GM18517 (cell line): ENCODE measurements around the gene CDH24.
A peak's percentile ranks its signal among the peaks of the same experiment; 100 is the strongest.
"Not testable (repeated sequence)": the region's sequence is repeated elsewhere in the genome, so short reads cannot be mapped to it uniquely, and the experiment has no call there.

Experiments used
- ATAC-seq: cut with Tn5 transposase; IDR thresholded peaks from one replicate; pipeline ENCODE4 v1.9.1; 2021; ENCODE audit warnings: mild to moderate bottlenecking, moderate library complexity; ENCODE audit not compliant: unreplicated experiment

Gene CDH24

DNA sequence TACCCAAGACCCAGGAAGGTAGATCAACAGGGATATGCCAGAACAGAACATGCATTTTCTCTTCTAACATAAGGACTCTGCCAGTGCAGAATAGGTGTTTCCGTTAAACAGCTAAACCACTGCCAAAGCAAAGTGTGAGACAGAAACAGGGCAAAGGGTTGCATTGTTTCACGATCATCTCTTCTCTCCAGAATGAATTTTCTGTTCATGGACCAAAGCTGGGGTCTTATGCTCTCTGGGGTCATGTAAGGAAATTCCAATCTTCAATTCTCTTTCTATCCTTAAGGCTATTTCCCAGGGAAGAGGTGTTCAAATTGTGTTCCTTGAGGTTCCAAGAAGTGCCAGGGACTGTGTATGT lies 33.5 kb downstream of the CDH24 start:
- ATAC-seq: no peak

DNA sequence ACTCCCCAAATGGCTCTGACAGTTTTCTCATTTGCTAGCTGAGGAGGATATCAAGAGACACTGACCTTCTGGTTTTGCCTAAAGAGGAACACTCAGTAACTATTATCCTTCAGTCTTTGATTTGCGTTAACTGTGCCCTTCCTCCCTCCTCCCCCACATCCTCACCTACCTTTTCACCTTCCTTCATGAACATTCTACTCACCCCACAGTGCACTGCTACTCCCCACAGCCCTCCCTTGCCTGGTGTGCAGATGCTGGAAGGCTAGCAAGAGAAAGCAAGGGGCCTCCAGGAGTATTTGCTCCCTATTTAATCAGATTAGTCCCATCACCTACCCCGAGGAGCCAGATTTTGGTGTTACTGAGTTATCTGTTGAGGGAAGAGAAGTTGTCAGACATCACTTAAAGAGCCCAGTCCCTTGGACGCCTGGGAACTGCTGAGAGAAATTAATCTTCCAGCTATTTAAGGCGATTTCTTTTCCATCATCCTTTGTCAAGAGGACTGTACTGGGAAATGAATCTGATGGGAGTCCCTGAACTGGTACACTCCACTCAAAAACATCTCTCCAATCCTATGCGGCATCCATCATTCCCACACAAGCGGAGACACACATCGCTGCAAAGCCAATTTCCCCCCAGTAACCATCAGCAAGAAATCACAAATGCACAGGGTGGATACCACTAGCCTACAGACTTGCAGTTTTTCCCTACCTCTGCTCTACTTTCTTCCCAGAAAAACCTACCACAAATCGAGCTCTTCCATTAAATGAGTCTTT lies 34.1 kb downstream of the CDH24 start:
- ATAC-seq: no peak

DNA sequence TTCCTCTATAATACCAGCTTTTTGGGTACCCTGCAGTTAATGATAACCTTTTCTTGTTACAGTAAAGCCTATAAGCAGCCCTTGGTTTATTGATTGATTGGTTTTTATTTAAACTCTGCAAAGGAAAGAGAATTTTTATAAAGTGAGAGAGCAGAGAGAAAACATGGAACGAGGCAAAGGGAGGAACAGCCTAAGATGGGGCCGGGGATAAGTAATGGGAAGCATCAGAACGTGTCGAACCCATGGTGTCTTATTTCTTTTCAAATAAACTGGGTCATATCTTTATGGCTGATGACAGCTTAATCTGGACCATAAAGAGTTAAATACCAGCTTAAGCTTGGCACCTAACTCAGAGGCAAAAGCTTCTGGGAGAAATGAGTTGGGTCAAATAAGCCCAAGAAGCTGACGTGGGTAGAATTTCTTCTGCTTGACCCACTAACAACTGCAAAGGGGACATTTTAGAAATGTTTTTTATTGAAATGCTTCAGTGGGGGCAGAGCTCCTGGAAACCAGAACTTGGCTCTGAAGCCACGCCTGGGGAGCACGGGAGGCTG lies 35.4 kb downstream of the CDH24 start:
- ATAC-seq: no peak

DNA sequence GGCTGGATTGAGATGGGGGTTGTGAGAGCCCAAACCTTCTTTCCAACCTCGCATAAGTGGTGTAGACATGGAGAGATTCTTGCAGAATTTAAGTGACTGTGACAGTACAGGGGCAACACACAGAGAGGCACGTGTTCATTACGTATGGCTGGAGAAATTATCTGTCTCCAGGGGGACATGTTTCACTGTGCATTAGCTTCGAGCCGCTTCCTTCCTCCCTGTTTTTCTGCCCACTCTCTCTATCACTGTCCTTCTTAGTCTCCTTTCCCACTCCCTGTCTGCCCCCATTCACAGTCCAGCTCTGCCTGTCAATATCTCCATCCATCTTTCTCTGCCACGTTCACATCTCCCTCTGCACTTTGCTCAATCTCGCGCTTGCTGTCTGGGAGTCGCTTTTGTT lies 35.9 kb downstream of the CDH24 start:
- no peak for ATAC-seq

DNA sequence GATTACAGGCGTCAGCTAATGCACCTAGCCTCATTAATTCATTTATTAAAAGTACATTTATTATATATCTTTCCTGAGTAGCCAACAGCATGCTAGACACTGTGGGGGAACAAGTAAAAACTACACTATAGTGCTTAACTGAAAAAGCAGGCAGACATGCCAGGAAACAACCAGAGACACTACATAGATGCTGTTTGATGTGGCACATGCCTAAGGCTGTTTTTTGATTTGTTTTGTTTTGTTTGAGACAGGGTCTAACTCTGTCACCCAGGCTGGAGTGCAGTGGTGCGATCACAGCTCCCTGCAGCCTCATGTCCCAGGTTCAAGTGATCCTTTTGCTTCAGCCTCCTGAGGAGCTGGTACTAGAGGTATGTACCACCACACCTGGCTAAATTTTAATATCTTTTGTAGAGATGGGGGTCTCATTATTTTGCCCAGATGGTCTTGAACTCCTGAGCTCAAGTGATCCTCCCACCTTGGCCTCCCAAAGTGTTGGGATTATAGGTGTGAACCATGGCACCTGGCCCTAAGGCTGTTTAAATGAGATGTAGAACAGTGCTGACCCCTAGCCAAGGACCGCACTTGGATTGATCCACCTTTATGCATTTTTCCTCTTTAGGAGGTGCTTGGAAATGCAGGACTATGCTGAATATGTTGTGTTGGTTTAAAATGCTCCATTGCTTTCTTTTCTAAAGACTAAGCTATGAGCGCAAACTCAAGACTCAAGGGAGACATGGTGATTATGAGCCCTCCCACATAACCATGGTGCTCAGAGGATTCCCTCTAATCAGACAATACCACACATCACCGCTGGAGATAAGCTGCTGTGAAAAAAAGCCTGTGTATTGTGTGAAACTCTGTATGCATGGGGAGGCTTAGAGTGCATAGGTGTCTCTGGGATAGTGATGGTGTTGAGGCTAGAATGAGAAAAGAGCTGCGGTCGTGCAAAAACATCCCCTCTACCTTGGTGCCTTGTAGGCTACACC lies 36.9 kb downstream of the CDH24 start:
- ATAC-seq: no peak

DNA sequence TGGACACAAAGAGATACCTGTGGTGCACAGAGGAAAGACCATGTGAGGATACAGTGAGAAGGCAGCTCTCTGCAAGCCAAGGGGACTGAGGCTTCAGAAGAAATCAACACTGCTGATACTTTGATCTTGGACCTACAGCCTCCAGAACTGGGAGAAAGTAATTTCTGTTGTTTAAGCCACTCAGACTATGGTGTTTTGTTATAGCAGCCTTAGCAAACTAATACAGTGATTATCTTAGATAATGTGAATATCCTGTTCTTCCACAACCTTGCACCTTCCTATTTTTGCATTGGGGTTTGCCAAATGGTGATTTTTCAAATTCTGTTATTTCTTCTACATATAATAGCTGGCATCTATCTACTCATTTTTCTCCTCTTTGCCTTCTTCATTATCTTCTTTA lies 39.2 kb downstream of the CDH24 start:
- ATAC-seq: no peak

DNA sequence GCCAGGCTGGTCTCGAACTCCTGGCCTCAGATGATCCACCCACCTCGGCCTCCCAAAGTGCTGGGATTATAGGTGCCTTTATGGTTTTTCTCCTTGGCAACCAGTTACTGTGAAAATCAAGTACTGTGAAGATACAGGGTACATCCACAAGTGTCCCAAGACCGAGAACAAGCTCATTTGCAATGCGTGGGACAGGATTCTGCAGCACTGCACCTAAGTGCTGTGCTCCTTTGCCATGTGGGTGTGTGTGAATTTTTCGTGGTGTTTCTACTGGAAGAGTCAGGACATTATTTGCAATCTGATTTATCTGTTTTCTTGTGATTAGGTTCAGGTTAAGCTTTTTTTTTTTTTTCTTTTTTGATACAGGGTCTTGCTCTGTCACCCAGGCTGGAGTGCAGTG lies 40.2 kb downstream of the CDH24 start:
- no peak for ATAC-seq

DNA sequence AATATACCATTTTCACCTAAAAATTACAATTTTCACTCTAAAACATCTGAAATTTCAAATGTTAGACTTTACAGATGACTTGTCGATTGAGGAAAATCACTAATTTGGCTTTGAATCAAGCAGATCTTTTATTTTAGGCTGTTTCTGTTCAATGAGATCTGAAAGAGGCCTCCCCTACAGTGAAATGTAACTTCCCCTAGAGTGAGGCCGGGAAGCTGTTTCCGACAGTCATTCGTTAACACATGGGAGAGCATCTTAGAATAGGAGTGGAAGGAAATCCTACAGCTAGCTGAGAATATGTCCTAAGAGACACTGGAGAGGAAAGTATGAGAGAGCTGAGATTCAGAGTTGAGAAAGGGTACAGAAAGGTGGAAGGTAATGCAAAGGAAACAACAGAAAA lies 41.7 kb downstream of the CDH24 start:
- ATAC-seq: no peak

DNA sequence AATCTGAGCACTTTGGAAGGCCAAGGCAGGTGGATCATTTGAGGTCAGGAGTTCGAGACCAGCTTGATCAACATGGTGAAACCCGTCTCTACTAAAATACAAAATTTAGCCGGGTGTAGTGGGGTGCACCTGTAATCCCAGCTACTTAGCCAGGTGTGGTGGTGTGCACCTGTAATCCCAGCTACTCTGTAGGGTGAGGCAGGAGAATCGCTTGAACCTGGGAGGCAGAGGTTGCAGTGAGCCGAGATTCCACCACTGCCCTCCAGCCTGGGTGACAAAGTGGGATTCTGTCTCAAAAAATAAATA lies 43.6 kb downstream of the CDH24 start:
- ATAC-seq: not testable (repeated sequence)

DNA sequence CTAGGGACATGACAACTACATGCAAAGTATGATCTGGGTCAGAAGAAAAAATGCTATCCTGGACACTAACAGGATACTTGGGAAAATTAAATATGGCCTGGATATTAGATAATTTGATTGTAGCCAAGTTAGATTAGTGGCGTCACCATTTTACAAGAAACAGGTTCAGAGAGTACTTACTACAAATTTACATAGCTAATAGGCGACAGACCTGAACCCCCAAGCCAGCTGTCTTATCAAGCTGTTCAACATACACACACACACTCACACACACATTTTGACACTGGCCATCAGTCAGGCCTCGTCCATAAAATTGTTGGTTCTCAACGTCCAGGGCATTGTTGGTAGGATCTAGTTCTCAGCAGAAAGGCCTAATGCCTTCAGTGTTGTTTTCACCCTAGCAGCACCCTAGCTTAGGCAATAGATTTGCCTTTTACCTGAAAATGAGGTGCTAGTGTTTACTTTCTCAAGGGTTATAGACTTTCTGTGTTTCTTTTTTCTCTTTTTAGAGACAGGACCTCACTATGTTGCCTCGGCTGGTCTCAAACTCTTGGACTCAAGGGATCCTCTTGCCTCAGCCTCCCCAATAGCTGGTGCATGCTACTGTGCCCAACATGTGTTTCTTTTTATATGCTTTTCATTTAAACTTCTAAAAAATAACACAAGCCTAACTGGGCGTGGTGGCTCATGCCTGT lies 44.1 kb downstream of the CDH24 start:
- no peak for ATAC-seq

DNA sequence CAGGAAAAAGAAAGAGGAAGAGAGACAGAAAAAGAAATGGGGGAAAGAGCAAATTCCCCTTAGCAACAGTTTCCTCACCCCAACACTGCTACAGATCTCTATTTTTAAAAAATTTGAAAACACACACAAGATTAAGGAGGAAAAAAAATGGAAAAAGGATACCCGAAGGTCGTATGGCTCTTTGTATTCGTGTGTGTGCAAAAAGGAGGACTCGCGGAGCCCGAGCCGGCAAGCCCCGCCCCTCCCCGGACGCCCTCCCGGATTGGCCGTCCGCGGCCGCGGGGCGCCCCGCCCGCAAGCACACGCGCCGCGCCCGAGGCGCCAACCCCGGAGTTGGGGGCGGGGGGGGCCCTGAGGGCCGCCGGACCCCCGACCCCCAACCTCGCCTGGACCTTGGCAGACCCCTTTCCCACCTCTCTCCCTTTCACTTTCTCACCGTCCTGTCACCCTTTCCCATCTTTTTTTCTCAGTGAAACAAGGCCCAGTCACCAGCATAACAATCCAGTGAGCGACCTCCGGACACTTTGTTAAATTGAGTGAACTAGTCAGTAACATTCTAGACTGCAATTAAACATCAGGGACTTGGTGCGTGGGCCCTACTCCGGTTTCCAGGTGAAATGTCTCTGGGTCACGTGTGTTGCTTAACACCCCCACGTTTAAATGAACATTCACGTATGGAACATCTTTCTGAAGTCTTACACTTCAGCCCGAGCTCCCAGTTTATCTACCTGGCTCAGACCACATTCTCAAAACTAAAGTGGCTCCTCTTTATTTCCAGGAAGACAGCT lies 47.2 kb downstream of the CDH24 start, which contains the start of gene C14orf93:
Gene C14orf93, minus strand, starts transcription at position 205 of the 788 bp plus-strand sequence. CDS start 11,120 bp downstream, outside the sequence.
- ATAC-seq: no peak

DNA sequence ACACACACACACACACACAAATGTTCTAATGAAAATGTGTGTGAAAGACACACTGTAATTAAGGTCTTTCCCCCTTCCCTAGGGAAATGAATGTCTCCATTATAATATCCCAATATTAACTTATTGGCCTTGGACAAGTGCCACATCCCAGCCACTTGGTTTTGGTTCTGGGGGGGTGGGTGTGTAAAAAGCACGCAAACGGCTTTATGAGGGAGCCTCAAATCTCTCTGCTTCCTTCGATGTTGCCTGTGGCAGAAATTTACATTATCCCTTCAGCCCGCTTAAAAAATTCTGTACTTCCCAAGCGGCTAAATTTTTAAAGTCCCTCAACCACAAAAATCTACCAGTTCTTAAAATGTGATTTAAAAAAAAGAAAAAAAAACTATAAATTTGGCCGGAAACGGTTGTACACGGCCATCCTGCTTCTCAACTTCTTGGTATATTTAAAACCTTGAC lies 47.8 kb downstream of the CDH24 start:
- no peak for ATAC-seq

DNA sequence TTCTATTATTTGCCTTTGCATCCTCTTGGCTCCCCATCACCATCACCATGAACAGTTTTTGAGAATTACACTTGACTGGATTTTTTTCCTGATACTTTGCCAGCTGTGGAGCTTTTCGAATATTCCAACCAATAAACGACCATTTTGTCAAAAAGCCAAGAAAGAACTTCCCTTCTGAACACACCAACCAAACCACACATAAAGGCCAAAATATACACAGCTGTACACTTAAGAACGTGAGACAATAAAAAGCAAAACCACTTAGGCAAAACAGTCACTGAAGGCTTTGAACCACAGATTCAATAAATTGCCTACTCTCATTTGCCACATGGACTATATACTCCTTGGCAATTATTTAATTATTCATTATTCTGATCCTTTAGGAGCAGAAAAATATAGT lies 48.5 kb downstream of the CDH24 start:
- ATAC-seq: no peak

DNA sequence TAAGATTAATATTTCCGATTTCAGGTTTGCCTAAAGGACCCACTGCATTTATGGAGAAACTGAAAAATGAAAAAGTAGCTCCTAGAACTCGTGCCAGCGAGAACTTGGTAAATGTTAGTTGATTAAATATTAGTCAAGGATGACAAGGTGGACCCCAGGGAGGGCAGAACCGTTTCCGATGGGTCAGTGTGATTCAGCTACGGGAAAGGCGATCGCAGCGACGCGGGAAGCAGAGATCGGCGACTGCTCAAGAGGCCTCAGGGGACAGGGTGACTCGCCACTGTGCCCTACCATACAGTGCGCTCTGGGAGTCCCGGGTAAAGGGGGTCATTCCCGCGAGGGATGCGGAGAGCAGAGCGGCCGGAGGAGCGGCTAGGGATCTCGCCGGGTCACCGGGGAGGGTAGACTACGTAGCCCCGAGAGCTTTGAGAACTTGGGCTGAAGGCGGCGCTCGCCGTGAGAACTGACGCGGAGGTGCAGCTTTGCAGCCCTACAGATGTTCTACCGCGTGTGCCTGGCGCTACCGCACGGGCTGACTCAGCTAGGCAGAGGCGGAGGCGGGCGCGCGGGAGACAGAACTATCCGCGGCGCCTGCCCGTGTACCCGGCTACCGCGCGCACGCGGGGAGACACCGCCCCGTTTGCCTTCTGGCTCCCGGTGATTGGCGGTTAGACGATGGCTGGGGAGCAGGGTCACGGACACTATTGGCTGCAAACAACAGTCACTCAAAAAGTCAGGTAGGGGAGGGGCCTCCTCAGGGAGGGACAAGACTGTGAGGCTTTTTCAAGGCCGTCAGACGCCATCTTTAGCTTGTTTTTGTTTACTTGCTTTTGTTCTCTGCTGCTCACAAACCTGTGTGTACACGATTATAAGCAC lies 50.5 kb downstream of the CDH24 start:
- ATAC-seq: peak; percentile 90

DNA sequence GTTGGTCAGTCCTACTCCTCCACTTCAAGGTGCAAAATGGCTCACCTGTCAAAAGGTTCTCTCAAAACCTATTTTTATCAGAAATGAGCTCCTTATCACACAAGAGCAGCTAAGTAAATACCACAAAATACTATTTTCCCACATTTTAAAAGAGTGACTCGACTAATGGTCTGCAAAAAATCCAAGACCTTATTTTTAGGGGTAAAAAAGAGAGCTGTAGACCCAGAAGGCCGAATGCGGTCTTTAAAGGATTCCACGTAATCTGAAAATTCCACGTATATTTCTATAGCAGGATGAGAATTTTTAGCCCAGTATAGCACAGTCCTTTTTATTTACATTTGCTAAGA lies 51.2 kb downstream of the CDH24 start:
- ATAC-seq: no peak

DNA sequence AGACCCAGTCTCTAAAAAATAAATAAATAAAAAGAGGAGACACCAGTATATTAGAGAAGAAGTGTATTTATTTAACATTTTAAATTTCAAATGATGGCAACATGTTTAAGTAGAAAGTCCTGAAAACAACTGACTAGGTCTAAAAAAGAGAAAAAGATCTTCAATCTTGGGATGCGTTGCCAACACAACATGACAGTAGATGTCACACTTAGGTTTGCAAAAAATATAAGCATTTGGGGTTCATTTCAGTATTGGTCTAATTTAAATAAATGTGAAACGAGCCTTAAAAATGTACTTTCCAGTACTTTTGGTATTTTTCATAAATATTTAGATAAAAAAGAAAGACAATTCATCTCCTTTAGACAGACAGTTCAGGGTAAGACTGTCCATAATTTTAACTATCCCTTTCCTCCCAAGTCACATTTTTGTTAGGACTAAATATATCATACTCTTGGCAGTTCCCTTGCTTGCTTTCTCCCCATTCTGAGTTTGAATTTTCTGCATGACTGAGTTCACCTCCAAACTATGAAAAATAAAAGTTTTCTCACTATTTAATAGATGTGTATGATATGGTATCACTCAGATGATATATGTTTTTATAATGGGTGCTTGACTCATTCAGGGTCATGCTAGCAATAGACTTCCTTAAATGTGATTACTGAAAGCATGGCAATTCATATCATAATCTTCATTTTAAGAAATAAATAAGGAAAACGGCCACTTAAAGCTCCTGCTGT lies 51.7 kb downstream of the CDH24 start:
- ATAC-seq: no peak

DNA sequence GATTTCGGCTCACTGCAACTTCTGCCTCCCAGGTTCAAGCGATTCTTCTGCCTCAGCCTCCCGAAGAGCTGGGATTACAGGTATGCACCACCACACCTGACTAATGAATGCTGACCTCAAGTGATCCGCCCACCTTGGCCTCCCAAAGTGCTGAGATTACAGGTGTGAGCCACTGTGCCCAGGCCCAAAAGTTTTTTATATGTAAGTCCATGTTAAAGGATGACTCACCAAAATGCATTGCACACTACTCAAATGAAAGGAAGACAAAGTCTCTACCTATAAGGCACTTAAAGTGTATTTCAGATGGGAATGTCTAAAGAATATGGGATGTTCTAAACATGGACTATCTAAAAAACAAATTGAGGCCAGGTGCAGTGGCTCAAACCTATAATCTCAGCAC lies 53.0 kb downstream of the CDH24 start:
- ATAC-seq: not testable (repeated sequence)

DNA sequence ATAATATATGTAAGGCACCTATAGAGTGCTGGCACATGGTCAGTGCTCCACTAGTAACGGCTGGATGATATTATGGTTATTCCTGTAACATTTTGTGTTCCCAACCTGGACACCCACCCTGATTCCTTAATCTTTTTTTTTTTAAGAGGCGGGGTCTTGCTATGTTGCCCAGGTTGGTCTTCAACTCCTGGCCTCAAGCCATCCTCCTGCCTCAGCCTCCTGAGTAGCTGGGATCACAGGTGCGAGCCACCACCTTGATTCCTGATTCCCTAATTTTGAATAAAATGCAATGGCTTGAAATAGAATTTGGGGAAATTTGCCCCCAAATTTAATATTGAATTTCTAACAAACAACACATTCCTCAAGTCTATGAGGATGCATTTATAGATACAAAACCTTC lies 54.7 kb downstream of the CDH24 start:
- no peak for ATAC-seq

DNA sequence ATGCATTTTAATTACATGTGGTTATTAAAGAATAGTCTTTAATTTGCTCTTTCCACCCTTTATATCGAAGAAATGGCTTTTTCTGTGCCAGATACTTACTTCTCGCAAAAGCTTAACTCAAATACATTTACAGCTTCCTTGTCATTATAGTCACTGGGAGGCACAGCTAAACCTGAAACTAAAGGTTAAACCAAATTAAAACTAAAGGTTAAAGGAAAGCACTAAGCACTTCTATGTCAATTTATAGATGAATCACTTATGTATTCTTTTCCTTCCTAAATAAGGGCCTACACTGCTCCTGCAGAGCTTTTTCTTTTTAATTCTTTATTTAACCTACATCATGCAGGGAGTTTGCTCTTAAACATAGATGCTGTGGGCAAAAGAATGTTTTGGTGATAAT lies 56.5 kb downstream of the CDH24 start:
- ATAC-seq: no peak
